PC-3 (cell line): ENCODE results near the gene PEX11B. TPM values are rescaled to one million over a fixed set of nuclear protein-coding genes. Genes with fewer than 3 reads are reported as not detected.

Experiments
- ATAC-seq: fragments of 200-7000 bp; cut with Tn5 transposase; 2 replicates; pipeline ENCODE4 v1.9.1; 2020; ENCODE audit warnings: mild to moderate bottlenecking, moderate library complexity
- BruUV-seq: library from RNA; stranded (reverse); fragments of 400-500 nt; replicated peaks from 2 replicates; lab custom pipeline; 2021; lab: Mats Ljungman, UMichigan
- CTCF ChIA-PET: fragments of 300-600 bp; sonication (Branson Sonifier 250); formaldehyde crosslinking; loops from one replicate; lab custom pipeline; 2022; ENCODE audit warnings: antibody characterized with exemption; lab: Charles Lee
- POLR2A ChIA-PET: fragments of 300-600 bp; sonication (Branson Sonifier 250); formaldehyde crosslinking; loops from one replicate; lab custom pipeline; 2022; ENCODE audit warnings: antibody characterized with exemption; ENCODE audit not compliant: unreplicated experiment; lab: Charles Lee
- DNase-seq: peaks from one replicate; pipeline ENCODE4 v3.0.0-alpha.2; 2015
- H2AFZ ChIP-seq: fragments of 300-600 bp; sonication (generic); 2 replicates; pipeline ENCODE4 v1.6.0; 2016; ENCODE audit warnings: antibody characterized with exemption, low read length
- H3F3A ChIP-seq: fragments of 300-600 bp; sonication (generic); one replicate; pipeline ENCODE4 v1.6.0; 2017; ENCODE audit warnings: antibody characterized with exemption, low read length, control low read depth, mild to moderate bottlenecking; ENCODE audit not compliant: unreplicated experiment
- H3K27ac ChIP-seq: fragments of 300-600 bp; sonication (generic); 2 replicates; pipeline ENCODE4 v1.5.1; 2016; ENCODE audit warnings: mild to moderate bottlenecking, low read length
- H3K27me3 ChIP-seq: fragments of 300-600 bp; sonication (generic); 2 replicates; pipeline ENCODE4 v1.6.1; 2016; ENCODE audit warnings: low read length, mixed read lengths
- H3K36me3 ChIP-seq: fragments of 300-600 bp; sonication (generic); 2 replicates; pipeline ENCODE4 v1.6.1; 2016; ENCODE audit warnings: low read depth, mixed run types, low read length, mixed read lengths
- H3K4me1 ChIP-seq: fragments of 300-600 bp; sonication (generic); 2 replicates; pipeline ENCODE4 v1.5.1; 2016; ENCODE audit warnings: low read length; ENCODE audit not compliant: insufficient read depth
- H3K4me2 ChIP-seq: fragments of 300-600 bp; sonication (generic); 2 replicates; pipeline ENCODE4 v1.6.0; 2016; ENCODE audit warnings: low read length
- H3K4me3 ChIP-seq: fragments of 300-600 bp; sonication (generic); 2 replicates; pipeline ENCODE4 v1.5.1; 2016; ENCODE audit warnings: mild to moderate bottlenecking, low read length, mixed read lengths
- H3K79me2 ChIP-seq: fragments of 300-600 bp; sonication (generic); 2 replicates; pipeline ENCODE4 v1.6.1; 2017; ENCODE audit warnings: low read length, mixed read lengths
- H3K9ac ChIP-seq: fragments of 300-600 bp; sonication (generic); 2 replicates; pipeline ENCODE4 v1.6.0; 2016; ENCODE audit warnings: mild to moderate bottlenecking, low read length
- H3K9me2 ChIP-seq: fragments of 300-600 bp; sonication (generic); replicated peaks from 2 replicates; pipeline ENCODE4 v1.6.1; 2016; ENCODE audit warnings: mixed run types, low read length, mixed read lengths
- H3K9me3 ChIP-seq: fragments of 300-600 bp; sonication (generic); 2 replicates; pipeline ENCODE4 v1.6.1; 2016; ENCODE audit warnings: low read length, mixed read lengths
- H4K20me1 ChIP-seq: fragments of 300-600 bp; sonication (generic); 2 replicates; pipeline ENCODE4 v1.6.1; 2016; ENCODE audit warnings: low read length, mixed read lengths
- CTCF ChIP-seq: fragments of 300-600 bp; sonication (generic); conservative IDR thresholded peaks from 2 replicates; pipeline ENCODE4 v1.5.1; 2017; ENCODE audit warnings: antibody characterized with exemption, low read depth, mild to moderate bottlenecking, low read length
- EZH2 ChIP-seq: fragments of 300-600 bp; sonication (generic); IDR thresholded peaks from one replicate; pipeline ENCODE4 v1.6.1; 2017; ENCODE audit warnings: antibody characterized with exemption, mild to moderate bottlenecking, low read length; ENCODE audit not compliant: unreplicated experiment
- EZH2phosphoT487 ChIP-seq: fragments of 300-600 bp; sonication (generic); IDR thresholded peaks from 2 replicates; pipeline ENCODE4 v1.6.1; 2018; ENCODE audit warnings: mild to moderate bottlenecking, antibody characterized with exemption, low read length, borderline replicate concordance
- intact Hi-C: fragments of 100-400 bp; cut with micrococcal nuclease; formaldehyde crosslinking; loops from 2 replicates; pipeline ENCODE4 v1.9.0; 2023
- total RNA-seq: library from RNA; depleted of rRNA; stranded (reverse); fragments of >200 nt; gene quantifications from 2 replicates; pipeline ENCODE4 v1.2.3, GENCODE V29; 2014

Gene PEX11B
- total RNA-seq, 1 experiment from 2014 or later = 27.4 TPM

GRCh38 chr1:145964328-145965118 is 46.0 kb upstream of the PEX11B start, which contains the start of the genes ANKRD34A and POLR3GL:
Gene ANKRD34A, minus strand, starts transcription at chr1:145964575. Its CDS starts 2,816 bp downstream, at chr1:145961759.
Gene POLR3GL, plus strand, starts transcription at chr1:145964690. Its CDS starts 10,176 bp downstream, at chr1:145974866.
- DNase-seq (peak; percentile 99), ATAC-seq (peak; percentile 84)
- Histone ChIP-seq H3K9ac (peak within 1 kb of the TSS; percentile 56), H3K4me1 (peaks cover 35% of the 10 kb centered on the region), H4K20me1 (no peaks in the 10 kb centered on the region), H3K9me2 (no peaks in the 10 kb centered on the region), H3K36me3 (no peaks in the 10 kb centered on the region), H3K27me3 (no peaks in the 10 kb centered on the region), H3K4me2 (peak within 1 kb of the TSS; percentile 91), H3K4me3 (peak within 1 kb of the TSS; percentile 76), H2AFZ (peak within 1 kb of the TSS; percentile 87), H3K27ac (peak within 1 kb of the TSS; percentile 3; the same call in 1 of the 2 replicates), H3K79me2 (no peaks in the 10 kb centered on the region), H3F3A (no peaks in the 10 kb centered on the region), H3K9me3 (no peaks in the 10 kb centered on the region)
- POLR2A ChIA-PET = interaction anchor here (0.5 to 1.2 kb wide), 6 partner anchors 16 to 1720 kb away, joined by 3 to 9 read pairs (median 3); partner anchors contain the start of gene RBM8A
- TF ChIP-seq EZH2phosphoT487 (no peak), CTCF (no peak), EZH2 (no peak)
- intact Hi-C loops = loop anchor here (1.0 kb wide), 4 partner anchors 15 to 105 kb away; partner anchors contain the start of gene PIAS3
- CTCF ChIA-PET = interaction anchor here (0.6 to 1.5 kb wide), 5 partner anchors 11 to 156 kb away, joined by 3 to 6 read pairs (median 4); partner anchors contain the start of gene PIAS3
- BruUV-seq = TSS peak; percentile 85

DNA sequence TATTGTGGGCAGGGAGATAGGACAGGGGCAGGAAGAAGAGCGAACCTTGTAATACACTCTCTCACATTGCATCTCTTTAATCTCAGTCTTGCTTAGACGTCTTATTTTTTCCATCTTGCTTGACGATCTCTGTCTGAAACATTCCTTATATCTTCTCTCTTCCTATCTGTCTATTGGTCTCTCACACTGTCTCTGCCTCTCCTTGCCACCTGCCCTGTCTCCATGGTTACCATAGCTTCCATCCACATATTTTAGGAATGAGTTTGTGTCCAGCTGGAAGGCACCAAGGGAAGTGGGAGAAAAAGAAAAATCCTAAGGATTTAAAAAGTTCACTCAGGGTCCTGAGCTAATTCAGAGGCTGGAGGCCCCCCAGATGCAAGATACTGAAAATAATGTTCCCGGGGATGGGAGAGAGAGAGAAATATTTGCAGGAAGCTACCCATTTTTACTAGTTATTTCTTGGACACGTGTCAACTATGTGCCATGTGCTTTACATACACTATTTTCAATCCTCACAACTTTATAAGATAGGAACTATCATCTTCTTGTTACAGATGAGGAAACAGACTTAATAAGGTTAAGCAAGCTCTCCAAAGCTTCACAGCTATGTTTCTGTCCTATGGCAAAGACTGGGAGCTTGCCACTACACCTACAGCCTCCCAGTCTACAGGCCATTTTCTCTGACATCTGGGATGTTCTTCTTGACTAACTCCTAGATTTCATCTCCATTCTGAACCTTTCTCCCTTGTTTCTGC is 44.9 kb upstream of the PEX11B start:
- Histone ChIP-seq H3K27ac (peak overlapping the region; percentile 0; the same call in 1 of the 2 replicates), H3K9ac (peak overlapping the region; percentile 56), H3K4me3 (peak overlapping the region; percentile 76), H3K79me2 (no peaks in the 10 kb centered on the region), H3K27me3 (no peaks in the 10 kb centered on the region), H4K20me1 (no peaks in the 10 kb centered on the region), H2AFZ (peak overlapping the region; percentile 87), H3K9me2 (no peaks in the 10 kb centered on the region), H3K36me3 (no peaks in the 10 kb centered on the region), H3K4me2 (peak overlapping the region; percentile 91), H3K4me1 (peaks cover 37% of the 10 kb centered on the region), H3K9me3 (no peaks in the 10 kb centered on the region), H3F3A (no peaks in the 10 kb centered on the region)
- intact Hi-C loops = loop anchor here (1.0 kb wide), 4 partner anchors 16 to 104 kb away; partner anchors contain the start of gene PIAS3
- peak; percentile 21 for ATAC-seq
- POLR2A ChIA-PET = interaction anchor here (0.7 to 1.2 kb wide), 2 partner anchors 36 to 189 kb away, joined by 3 to 5 read pairs; partner anchors contain the start of gene RBM8A
- BruUV-seq = no TSS peak
- no peak for TF ChIP-seq EZH2phosphoT487
- no peak for TF ChIP-seq EZH2
- no peak for TF ChIP-seq CTCF
- CTCF ChIA-PET = interaction anchor here (1.5 kb wide), 1 partner anchor 44 kb away, joined by 4 read pairs; no protein-coding TSS in a partner anchor
- DNase-seq = peak; percentile 83
